IPS-18c (cell line): ENCODE results near the gene RASAL2.

Experiments
- H3K4me3 ChIP-seq: 2 replicates; pipeline ENCODE4 v1.7.0; 2013; ENCODE audit warnings: low read depth, mild to moderate bottlenecking, low read length, moderate library complexity; ENCODE audit not compliant: insufficient read depth
- H3K9me3 ChIP-seq: one replicate; pipeline ENCODE4 v1.6.1; 2013; ENCODE audit warnings: mild to moderate bottlenecking, low read length, moderate library complexity; ENCODE audit not compliant: control insufficient read depth, insufficient read depth

RASAL2 gene

GRCh38 chr1:178489399-178489798 is 395.5 kb downstream of the RASAL2 start:
- Histone ChIP-seq H3K4me3 (no peak overlapping the region), H3K9me3 (no peaks in the 10 kb centered on the region)

GRCh38 chr1:178490136-178490535 is 396.2 kb downstream of the RASAL2 start:
- H3K4me3 ChIP-seq = no peak overlapping the region
- no peaks in the 10 kb centered on the region for H3K9me3 ChIP-seq

GRCh38 chr1:178490967-178491366 is 397.1 kb downstream of the RASAL2 start:
- H3K9me3 ChIP-seq = no peaks in the 10 kb centered on the region
- H3K4me3 ChIP-seq = no peak overlapping the region

- Histone ChIP-seq H3K9me3 (no peaks in the 10 kb centered on the region), H3K4me3 (no peak overlapping the region)
These were observed 397.8 kb downstream of the RASAL2 start for GRCh38 chr1:178491721-178492120.

- Histone ChIP-seq H3K9me3 (no peaks in the 10 kb centered on the region), H3K4me3 (no peak overlapping the region)
These were observed 398.4 kb downstream of the RASAL2 start for GRCh38 chr1:178492341-178492740.

- H3K9me3 ChIP-seq = no peaks in the 10 kb centered on the region
These were observed 399.4 kb downstream of the RASAL2 start for GRCh38 chr1:178493301-178493741.

GRCh38 chr1:178494569-178494971 is 400.7 kb downstream of the RASAL2 start:
- Histone ChIP-seq H3K9me3 (peaks cover 2% of the 10 kb centered on the region), H3K4me3 (no peak overlapping the region)

More at GRCh38 chr1:178493301-178493741, 399.4 kb downstream of the RASAL2 start:
- H3K4me3 ChIP-seq = no peak overlapping the region

- H3K4me3 ChIP-seq = no peak overlapping the region
- peaks cover 2% of the 10 kb centered on the region for H3K9me3 ChIP-seq
These were observed 401.3 kb downstream of the RASAL2 start for GRCh38 chr1:178495158-178495557.

- peaks cover 2% of the 10 kb centered on the region for H3K9me3 ChIP-seq
- no peak overlapping the region for H3K4me3 ChIP-seq
These were observed 402.0 kb downstream of the RASAL2 start for GRCh38 chr1:178495741-178496409.

GRCh38 chr1:178496410-178497135 is 402.7 kb downstream of the RASAL2 start, which contains the start of gene CLEC20A:
Gene CLEC20A (minus strand): TSS chr1:178496964. CDS start chr1:178496939, 25 bp downstream.
- peaks cover 2% of the 10 kb centered on the region for H3K9me3 ChIP-seq
- no peak within 1 kb of the TSS for H3K4me3 ChIP-seq

- Histone ChIP-seq H3K4me3 (no peak overlapping the region), H3K9me3 (peaks cover 2% of the 10 kb centered on the region)
These were observed 404.1 kb downstream of the RASAL2 start for GRCh38 chr1:178497903-178498478.

GRCh38 chr1:178498896-178499675 is 405.2 kb downstream of the RASAL2 start:
- H3K9me3 ChIP-seq = peaks cover 2% of the 10 kb centered on the region
- no peak overlapping the region for H3K4me3 ChIP-seq

- Histone ChIP-seq H3K9me3 (peaks cover 2% of the 10 kb centered on the region), H3K4me3 (no peak overlapping the region)
These were observed 406.3 kb downstream of the RASAL2 start for GRCh38 chr1:178500091-178500770.

- Histone ChIP-seq H3K4me3 (no peak overlapping the region), H3K9me3 (peaks cover 2% of the 10 kb centered on the region)
These were observed 407.1 kb downstream of the RASAL2 start for GRCh38 chr1:178500936-178501554.

- Histone ChIP-seq H3K4me3 (no peak overlapping the region), H3K9me3 (peaks cover 2% of the 10 kb centered on the region)
These were observed 407.9 kb downstream of the RASAL2 start for GRCh38 chr1:178501705-178502329.

GRCh38 chr1:178502330-178502714 is 408.4 kb downstream of the RASAL2 start:
- no peak overlapping the region for H3K4me3 ChIP-seq
- peaks cover 2% of the 10 kb centered on the region for H3K9me3 ChIP-seq
